B cell (primary cell): ENCODE results near the gene FURIN. TPM values are rescaled to one million over a fixed set of nuclear protein-coding genes. Genes with fewer than 3 reads are reported as not detected.
"Not testable (repeated sequence)": the region's sequence is repeated elsewhere in the genome, so short reads cannot be mapped to it uniquely, and the experiment has no call there.

Experiments used
- ATAC-seq: fragments of 200-7000 bp; cut with Tn5 transposase; one replicate; pipeline ENCODE4 v1.10.0; 2021; ENCODE audit warnings: low read depth, mild to moderate bottlenecking, moderate number of reproducible peaks, moderate library complexity
- CTCF ChIA-PET: fragments of 350-600 bp; sonication (Branson Sonifier 250); formaldehyde crosslinking; loops from one replicate; lab custom pipeline; 2021; ENCODE audit warnings: antibody characterized with exemption, inconsistent platforms; lab: Charles Lee
- POLR2A ChIA-PET: fragments of 350-600 bp; sonication (Branson Sonifier 250); formaldehyde crosslinking; loops from one replicate; lab custom pipeline; 2021; ENCODE audit warnings: antibody characterized with exemption; lab: Charles Lee
- DNase-seq: peaks from one replicate; pipeline ENCODE4 v3.0.0; 2013
- H2AFZ ChIP-seq: 2 replicates; pipeline ENCODE4 v1.6.1; 2012; ENCODE audit warnings: mild to moderate bottlenecking, low read depth, low read length; ENCODE audit not compliant: insufficient read depth, poor library complexity, severe bottlenecking
- H3K27ac ChIP-seq, 2 donors: 1 replicate in 1 of 2; 2 replicates in 1 of 2; pipeline ENCODE4 v1.5.1; 2012 to 2013; ENCODE audit warnings: low read length in 2 of 2, mild to moderate bottlenecking in 2 of 2, moderate library complexity in 1 of 2
- H3K27me3 ChIP-seq, 4 experiments: fragments of 200-600 bp in 1 of 4; sonication (generic) in 1 of 4; replicated peaks in 1 of 4; 1 replicate in 2 of 4; 2 replicates in 2 of 4; pipeline versions ENCODE4 v1.6.1 to v1.7.0; 2013 to 2016; ENCODE audit warnings: low read length in 3 of 4, mild to moderate bottlenecking in 2 of 4, mixed read lengths in 1 of 4, moderate library complexity in 1 of 4; ENCODE audit not compliant: insufficient read depth in 4 of 4, control insufficient read depth in 3 of 4; ENCODE audit errors: control extremely low read depth in 1 of 4
- H3K36me3 ChIP-seq, 2 experiments: replicated peaks in 1 of 2; 1 replicate in 1 of 2; 2 replicates in 1 of 2; pipeline versions ENCODE4 v1.6.1 to v1.7.1; 2013; ENCODE audit warnings: low read length in 1 of 2; ENCODE audit not compliant: insufficient read depth in 2 of 2, control insufficient read depth in 1 of 2; ENCODE audit errors: control extremely low read depth in 1 of 2, extremely low read depth in 1 of 2
- H3K4me1 ChIP-seq, 2 donors: fragments of 200-600 bp in 1 of 2; sonication (generic) in 1 of 2; 1 replicate in 1 of 2; 2 replicates in 1 of 2; pipeline versions ENCODE4 v1.5.1 to v1.6.1; 2013 to 2017; ENCODE audit warnings: low read length in 2 of 2; ENCODE audit not compliant: control insufficient read depth in 2 of 2, insufficient read depth in 2 of 2
- H3K4me2 ChIP-seq: replicated peaks from 2 replicates; pipeline ENCODE3; 2012; ENCODE audit warnings: mild to moderate bottlenecking, low read depth, low read length; ENCODE audit not compliant: poor library complexity, severe bottlenecking
- H3K4me3 ChIP-seq, 5 experiments: fragments of 200-600 bp in 1 of 5; sonication (generic) in 1 of 5; 1 replicate in 3 of 5; 2 replicates in 2 of 5; pipeline versions ENCODE4 v1.5.1 to v1.7.0; 2011 to 2016; ENCODE audit warnings: low read length in 4 of 5, mild to moderate bottlenecking in 4 of 5, low read depth in 2 of 5, control low read depth in 1 of 5, moderate library complexity in 1 of 5; ENCODE audit not compliant: insufficient read depth in 1 of 5; ENCODE audit errors: control extremely low read depth in 1 of 5, extremely low read depth in 1 of 5
- H3K79me2 ChIP-seq: fragments of 200-600 bp; sonication (generic); one replicate; pipeline ENCODE4 v1.6.0; 2016; ENCODE audit warnings: low read length; ENCODE audit not compliant: control insufficient read depth, insufficient read depth
- H3K9ac ChIP-seq: fragments of 200-600 bp; sonication (generic); 2 replicates; pipeline ENCODE4 v1.6.1; 2017; ENCODE audit warnings: mild to moderate bottlenecking, low read length, moderate library complexity
- H3K9me3 ChIP-seq, 3 donors: one replicate each; pipeline versions ENCODE4 v1.6.1 to v1.7.1; 2013; ENCODE audit warnings: low read length in 2 of 3; ENCODE audit not compliant: control insufficient read depth in 2 of 3, insufficient read depth in 1 of 3; ENCODE audit errors: control extremely low read depth in 1 of 3
- H4K20me1 ChIP-seq: 2 replicates; pipeline ENCODE4 v1.6.0; 2012; ENCODE audit warnings: mild to moderate bottlenecking, low read length; ENCODE audit not compliant: insufficient read depth, control insufficient read depth, poor library complexity, severe bottlenecking
- H3K27ac Mint-ChIP-seq: one replicate; pipeline ENCODE4 v1.8.0; 2021; ENCODE audit warnings: mixed read lengths
- H3K27me3 Mint-ChIP-seq: one replicate; pipeline ENCODE4 v1.8.0; 2021; ENCODE audit warnings: mixed read lengths
- H3K4me1 Mint-ChIP-seq: one replicate; pipeline ENCODE4 v1.8.0; 2021; ENCODE audit warnings: mixed read lengths
- H3K4me3 Mint-ChIP-seq: one replicate; pipeline ENCODE4 v1.8.0; 2021; ENCODE audit warnings: mixed read lengths
- H3K9me3 Mint-ChIP-seq: one replicate; pipeline ENCODE4 v1.8.0; 2022; ENCODE audit warnings: mixed read lengths; ENCODE audit not compliant: insufficient read depth
- WGBS: methylation state at CpG from one replicate; pipeline ENCODE4 v1.1.5; 2013; ENCODE audit warnings: missing lambda C conversion rate; ENCODE audit not compliant: insufficient coverage; 5-methylcytosine and 5-hydroxymethylcytosine counted together
- intact Hi-C: fragments of 100-400 bp; cut with micrococcal nuclease; formaldehyde crosslinking; loops from one replicate; pipeline ENCODE4 v1.10.0; 2022
- polyA plus RNA-seq: library from polyadenylated mRNA; depleted of rRNA; stranded (reverse); fragments of >200 nt; gene quantifications from 2 replicates; pipeline ENCODE4 v1.2.3, GENCODE V29; 2012
- total RNA-seq, 2 donors: library from RNA; stranded (reverse); fragments of 120-200 nt in 1 of 2; gene quantifications; 1 replicate in 1 of 2; 2 replicates in 1 of 2; pipeline versions ENCODE4 v1.2.3 to v1.2.4, GENCODE V29; 2013 to 2022

FURIN gene
- total and polyA plus RNA-seq, 2 donors (not counting 1 experiment from before 2014, with no cell fraction given), result 31.6 to 66.7 TPM

DNA sequence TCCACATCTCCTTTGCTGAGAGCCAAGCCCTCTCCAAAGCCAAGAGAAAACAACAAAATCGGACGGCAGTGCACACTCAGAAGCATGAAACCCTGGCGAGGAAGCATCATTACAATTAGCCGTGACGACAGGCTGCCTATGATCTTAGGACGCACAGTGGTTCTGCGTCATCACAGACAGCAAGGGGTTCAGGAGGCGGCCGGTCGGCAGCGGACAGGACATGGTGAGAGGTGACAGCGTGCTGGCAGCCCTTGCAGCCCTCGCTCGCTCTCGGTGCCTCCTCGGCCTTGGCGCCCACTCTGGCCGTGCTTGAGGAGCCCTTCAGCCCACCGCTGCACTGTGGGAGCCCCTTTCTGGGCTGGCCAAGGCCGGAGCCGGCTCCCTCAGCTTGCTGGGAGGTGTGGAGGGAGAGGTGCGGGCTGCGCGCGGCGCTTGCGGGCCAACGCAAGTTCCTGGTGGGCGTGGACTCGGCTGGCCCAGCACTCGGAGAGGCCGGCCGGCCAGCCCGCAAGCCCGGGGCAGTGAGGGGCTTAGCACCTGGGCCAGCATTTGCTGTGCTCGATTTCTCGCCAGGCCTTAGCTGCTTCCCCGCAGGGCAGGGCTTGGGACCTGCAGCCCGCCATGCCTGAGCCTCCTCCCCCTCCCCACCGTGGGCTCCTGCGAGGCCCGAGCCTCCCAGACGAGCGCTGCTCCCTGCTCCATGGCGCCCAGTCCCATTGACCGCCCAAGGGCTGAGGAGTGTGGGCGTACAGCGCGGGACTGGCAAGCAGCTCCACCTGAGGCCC lies 43.1 kb upstream of the FURIN start:
- Histone ChIP-seq H3K4me1 (peaks cover 14 to 20% of the 10 kb centered on the region in 2 donors), H3K9me3 (peaks cover 0 to 12% (median 0%) of the 10 kb centered on the region in 3 donors)
- DNase-seq, H3K9me3 Mint-ChIP-seq, H3K27me3 ChIP-seq, H3K4me2 ChIP-seq, H3K27me3 Mint-ChIP-seq, H3K27ac ChIP-seq, H3K27ac Mint-ChIP-seq, H2AFZ ChIP-seq, intact Hi-C loops, H3K9ac ChIP-seq, H3K4me3 Mint-ChIP-seq, H3K79me2 ChIP-seq, H3K36me3 ChIP-seq, H4K20me1 ChIP-seq, H3K4me3 ChIP-seq, ATAC-seq: not testable (repeated sequence)
- H3K4me1 Mint-ChIP-seq, result peaks cover 22% of the 10 kb centered on the region
- ChIA-PET POLR2A (interaction anchor here (0.6 kb wide), 1 partner anchor 126 kb away, joined by 5 read pairs; no protein-coding TSS in a partner anchor), CTCF (interaction anchor here (1.3 to 2.0 kb wide), 2 partner anchors 60 to 107 kb away, joined by 4 to 9 read pairs; partner anchors contain the start of gene HDDC3)
- WGBS, result 94% methylated on average over 44 of the region's 49 CpGs

DNA sequence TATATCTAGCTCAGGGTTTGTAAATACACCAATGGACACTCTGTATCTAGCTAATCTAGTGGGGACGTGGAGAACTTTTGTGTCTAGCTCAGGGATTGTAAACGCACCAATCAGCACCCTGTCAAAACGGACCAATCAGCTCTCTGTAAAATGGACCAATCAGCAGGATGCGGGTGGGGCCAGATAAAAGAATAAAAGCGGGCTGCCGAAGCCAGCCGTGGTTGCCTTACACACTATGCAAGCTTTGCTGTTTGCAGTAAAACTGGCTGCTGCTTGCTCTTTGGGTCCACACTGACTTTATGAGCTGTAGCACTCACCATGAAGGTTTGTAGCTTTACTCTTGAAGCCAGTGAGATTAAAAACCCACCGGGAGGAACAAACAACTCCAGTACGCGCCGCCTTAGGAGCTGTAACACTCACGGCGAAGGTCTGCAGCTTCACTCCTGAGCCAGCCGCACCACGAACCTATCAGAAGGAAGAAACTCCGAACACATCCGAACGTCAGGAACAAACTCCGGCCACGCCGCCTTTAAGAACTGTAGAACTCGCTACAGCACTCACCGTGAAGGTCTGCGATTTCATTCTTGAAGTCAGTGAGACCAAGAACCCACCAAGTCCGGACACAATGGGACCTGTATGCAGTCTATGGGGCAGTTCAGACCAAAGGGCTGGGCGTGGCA lies 42.0 kb upstream of the FURIN start:
- Histone ChIP-seq H3K4me1 (peaks cover 21 to 27% of the 10 kb centered on the region in 2 donors), H3K9me3 (peaks cover 0 to 12% (median 0%) of the 10 kb centered on the region in 3 donors)
- H3K9ac ChIP-seq, H3K4me2 ChIP-seq, H3K27me3 Mint-ChIP-seq, H3K79me2 ChIP-seq, ATAC-seq, H2AFZ ChIP-seq, H3K27ac ChIP-seq, H3K36me3 ChIP-seq, POLR2A ChIA-PET, H3K27me3 ChIP-seq, DNase-seq, H3K9me3 Mint-ChIP-seq, H3K4me3 Mint-ChIP-seq, H4K20me1 ChIP-seq, H3K4me3 ChIP-seq, intact Hi-C loops: not testable (repeated sequence)
- Mint-ChIP-seq H3K27ac (peak overlapping the region; percentile 67), H3K4me1 (peaks cover 27% of the 10 kb centered on the region)
- 94% methylated on average over 23 of the region's 26 CpGs for WGBS
- CTCF ChIA-PET, result interaction anchor here (0.8 to 2.0 kb wide), 4 partner anchors 8 to 106 kb away, joined by 4 to 9 read pairs (median 4); partner anchors contain the start of gene HDDC3
